ENCODE data around the gene C1QTNF2.

DNA sequence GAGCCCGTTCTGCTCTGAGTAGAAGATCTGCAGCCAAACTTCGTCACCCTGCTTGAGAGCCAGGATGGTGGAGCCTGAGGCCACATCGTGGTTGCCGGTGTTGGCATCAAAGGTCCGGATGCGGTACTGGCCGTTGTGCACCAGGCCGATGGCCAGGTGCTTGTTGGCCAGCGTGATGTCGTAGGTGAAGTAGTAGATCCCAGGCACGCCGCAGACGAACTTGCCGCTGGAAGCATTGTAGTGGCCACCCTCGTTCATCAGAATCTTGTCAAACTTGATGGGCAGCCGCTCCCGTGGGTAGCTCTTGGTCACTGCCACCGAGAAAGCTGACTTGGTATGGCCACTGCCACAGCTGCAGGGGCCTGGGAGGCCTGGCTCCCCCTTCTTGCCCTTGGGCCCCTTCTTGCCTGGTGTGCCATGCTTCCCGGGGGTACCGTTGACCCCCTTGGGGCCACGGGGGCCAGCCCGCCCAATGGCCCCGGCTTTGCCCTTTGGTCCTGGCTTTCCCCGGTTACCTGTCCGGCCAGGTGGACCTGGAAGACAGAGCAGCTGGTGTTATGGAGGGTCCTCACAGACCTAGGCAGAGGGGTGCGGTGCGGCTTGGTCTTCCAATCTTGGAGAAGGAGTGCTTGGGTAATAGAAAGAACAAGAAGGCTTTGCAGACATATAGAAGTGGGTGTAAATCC is 21.0 kb downstream of the C1QTNF2 start:
- TF ChIP-seq EZH2 (IDR thresholded peaks at IDR 0.05) (no peak), POLR2AphosphoS5 (IDR thresholded peaks at IDR 0.05; ENCODE audit: borderline replicate concordance, low read depth, low read length) (no peak)

Measured in SK-N-MC (cell line).